ENCODE results near the gene L3MBTL1.
"Not testable (repeated sequence)": the region's sequence is repeated elsewhere in the genome, so short reads cannot be mapped to it uniquely, and the experiment has no call there.

L3MBTL1 gene

DNA sequence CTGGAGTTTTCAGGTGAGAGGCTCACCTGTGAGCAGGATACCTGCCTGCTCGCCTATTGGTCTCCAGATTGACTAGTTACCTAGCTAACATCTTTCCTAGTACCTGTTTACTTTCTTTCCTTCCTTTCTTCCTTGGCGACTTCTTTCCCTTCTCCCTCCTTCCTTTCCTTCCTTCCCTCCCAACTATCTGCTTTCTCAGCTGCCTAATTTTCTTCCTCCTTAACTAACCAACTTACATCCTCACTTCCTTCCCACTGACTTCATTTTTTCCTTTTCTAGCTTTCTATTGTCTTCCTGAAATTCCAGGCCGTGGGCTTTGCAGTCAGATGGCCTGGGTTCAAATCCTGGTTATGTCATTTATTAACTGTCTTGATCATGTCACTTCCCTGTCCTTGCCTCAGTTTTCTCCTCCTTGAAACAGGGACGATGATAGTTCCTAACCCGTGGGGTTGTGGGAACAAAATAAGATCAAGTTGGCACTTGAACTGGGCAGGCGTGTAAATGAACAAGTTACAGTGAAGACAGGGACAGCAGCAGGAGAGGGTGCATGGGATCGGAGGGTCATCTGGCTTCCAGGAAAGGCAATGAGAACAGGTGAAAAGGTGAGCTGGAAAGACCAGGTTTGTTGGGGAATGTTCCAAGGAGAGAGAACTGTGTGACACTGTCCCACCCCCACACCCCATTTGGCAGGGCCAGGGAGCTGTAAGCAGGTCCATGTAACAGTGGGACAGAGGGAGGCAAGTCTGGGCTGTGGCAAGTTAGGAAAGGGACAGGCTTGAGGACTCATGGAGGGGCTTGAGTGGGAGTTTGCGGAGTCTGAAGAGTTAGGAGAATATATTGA is 51.9 kb downstream of the L3MBTL1 start:
- no peak for DNase-seq (ENCODE audit: low spot score)

DNA sequence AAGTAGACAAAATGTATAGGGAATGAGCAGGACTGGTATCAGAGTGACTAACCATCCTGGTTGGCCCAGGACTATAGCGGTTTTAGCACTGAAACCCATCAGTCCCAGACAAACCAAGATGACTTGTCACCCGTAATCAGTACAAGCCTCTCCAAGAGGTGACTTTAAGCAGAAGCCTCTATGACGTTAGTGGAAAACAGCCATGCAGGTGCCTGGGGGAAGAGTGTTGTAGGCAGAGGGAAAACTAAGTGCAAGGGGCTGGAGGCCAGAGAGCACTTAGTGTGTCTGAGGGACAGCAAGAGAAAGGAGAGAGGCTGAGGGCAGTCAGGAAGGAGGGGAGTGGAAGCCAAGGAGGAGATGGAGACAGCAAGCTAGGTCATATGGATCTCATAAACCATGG is 53.5 kb downstream of the L3MBTL1 start:
- no peak for DNase-seq (ENCODE audit: low spot score)

DNA sequence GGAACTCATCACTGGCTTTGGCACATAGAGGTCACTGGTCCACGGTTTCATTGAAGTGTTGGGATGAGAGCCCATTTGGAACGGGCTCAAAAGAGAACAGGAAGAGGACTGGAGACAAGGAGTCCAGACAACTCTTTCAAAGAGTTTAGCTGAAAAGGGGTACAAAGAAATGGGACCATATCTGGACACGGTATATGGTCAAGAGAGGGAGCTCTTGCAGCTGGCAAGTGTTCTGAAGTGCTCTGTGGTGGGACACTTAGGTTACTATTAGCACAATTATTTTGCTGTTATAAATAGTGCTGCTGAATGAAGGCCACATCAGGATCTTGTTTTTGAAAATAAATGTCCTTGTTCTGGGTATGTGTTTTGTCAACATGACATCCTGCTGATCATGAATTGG is 55.9 kb downstream of the L3MBTL1 start:
- no peak for DNase-seq (ENCODE audit: low spot score)

DNA sequence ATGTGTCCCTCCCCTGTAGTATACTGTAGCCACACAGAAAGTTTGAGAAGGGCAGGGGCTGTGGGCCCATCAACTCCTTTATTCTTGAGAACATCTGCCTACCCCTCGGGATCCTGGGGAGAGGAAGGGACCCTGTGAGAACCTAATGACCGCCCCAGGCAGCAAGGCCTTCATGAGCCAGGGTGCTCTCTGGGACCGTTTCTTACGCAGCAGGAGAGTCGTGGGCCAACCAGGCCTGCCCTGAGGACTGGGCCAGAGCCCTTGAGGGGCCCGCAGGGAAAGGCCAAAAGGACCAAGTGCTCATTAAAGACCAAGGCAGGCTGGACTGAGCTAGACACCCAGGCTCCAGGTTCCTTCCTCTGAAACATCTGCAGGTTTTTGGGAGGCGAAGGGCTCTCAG is 56.5 kb downstream of the L3MBTL1 start:
- DNase-seq (ENCODE audit: low spot score), result no peak

DNA sequence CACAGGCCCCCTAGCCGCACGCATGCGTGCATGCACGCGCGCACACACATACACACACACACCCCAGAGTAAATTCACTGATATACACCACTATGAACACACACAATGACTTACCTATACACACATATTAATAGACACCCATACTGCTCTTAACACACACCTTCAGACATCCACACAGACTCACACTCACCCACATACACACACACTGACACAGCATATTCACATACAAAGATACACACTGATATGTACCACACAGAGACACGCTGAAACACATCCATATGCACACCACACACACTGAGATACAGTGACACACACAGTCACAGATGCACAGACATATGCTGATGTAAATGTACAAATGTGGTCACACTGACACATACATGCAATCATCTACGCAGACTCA is 57.0 kb downstream of the L3MBTL1 start:
- DNase-seq (ENCODE audit: low spot score), result no peak

DNA sequence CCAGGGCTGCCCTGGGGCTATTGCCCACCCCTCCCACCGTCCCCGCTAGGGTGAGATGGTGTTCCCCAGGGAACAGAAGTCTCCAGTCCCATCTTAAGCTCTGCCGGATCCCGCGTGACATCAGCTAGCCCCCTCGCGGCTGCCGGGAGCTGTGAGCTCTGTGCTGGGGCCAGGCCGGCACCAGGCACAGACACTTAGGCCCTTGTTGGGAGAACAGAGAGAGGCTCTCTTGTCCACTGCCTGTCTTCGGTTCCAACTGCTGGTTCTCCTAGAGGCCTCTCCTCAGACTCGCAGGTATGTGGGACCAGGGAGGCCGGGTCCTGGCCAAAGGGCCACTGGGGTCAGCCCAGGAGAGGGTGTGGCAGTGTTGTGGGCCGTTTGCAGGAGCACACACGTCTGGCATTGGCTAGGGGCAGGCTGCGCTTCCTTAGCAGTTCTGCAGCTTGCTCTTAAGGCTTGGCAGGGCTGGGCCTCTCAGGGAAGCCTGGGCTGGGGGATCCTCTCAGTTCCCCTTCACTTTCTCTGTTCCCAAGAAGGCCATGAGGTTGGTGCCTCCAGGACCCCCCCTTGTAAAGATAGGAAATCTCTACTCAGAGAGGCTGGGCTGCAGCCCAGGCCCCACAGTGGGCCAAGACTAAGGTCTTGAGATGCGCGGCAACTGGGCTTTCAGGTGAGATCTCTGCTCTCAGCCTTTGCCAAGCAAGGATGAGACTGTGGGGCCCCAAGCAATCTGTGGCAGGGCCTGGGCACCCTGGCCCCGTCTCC is 57.7 kb downstream of the L3MBTL1 start:
- DNase-seq (ENCODE audit: low spot score), result no peak

DNA sequence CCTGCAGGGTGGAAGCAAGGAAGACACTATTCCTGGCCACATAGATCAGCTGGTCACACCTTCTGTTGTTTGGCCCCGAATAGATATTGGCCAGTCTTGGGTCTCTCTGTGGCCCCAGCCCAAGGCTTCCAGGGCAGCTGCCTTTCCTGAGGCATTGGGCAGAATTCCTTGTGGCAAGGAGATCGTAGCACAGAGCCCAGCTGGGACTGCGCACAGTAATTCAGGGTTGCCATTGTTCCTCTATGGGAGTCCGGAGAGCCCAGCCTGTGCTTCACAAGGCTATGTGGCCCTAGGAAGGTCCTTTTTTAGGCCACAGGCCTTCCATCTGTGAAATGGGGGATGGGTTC is 58.2 kb downstream of the L3MBTL1 start:
- DNase-seq (ENCODE audit: low spot score), result no peak

DNA sequence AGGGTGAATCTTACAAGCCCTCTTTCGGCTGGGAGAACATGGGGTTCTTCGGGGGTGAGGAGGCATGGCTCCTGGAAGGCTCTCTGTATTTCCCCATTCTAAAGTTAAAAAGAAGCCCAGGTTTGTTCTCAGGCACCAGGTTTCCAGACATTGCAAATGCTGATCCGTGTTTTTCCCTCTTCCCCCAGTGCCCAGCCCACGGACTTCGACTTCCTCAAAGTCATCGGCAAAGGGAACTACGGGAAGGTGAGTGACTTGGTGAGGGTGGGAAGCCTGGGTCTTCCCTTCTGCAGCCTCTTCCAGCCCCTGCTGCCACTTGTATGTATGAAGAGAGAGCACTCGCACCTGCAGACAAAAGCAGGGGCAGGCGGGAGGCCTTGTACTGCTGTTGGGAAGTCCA is 60.0 kb downstream of the L3MBTL1 start:
- no peak for DNase-seq (ENCODE audit: low spot score)

DNA sequence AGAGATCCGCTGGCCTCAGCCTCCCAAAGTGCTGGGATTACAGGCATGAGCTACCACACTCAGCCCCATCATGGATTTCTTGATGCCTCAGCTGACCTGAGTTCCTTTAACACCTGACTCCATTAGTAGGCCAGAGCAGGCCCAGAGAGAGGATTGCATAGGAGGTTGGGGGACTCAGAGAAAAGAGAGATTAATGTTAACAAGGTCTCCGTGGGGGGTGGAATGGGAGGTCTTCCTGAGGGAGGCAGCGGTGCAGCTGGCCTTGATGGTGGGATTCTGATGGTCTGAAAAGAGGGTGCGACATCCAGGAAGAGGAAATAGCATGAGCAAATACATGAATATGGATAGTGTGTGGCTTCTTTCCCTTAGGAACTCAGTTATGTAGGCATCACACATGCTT is 61.2 kb downstream of the L3MBTL1 start:
- no peak for DNase-seq (ENCODE audit: low spot score)

DNA sequence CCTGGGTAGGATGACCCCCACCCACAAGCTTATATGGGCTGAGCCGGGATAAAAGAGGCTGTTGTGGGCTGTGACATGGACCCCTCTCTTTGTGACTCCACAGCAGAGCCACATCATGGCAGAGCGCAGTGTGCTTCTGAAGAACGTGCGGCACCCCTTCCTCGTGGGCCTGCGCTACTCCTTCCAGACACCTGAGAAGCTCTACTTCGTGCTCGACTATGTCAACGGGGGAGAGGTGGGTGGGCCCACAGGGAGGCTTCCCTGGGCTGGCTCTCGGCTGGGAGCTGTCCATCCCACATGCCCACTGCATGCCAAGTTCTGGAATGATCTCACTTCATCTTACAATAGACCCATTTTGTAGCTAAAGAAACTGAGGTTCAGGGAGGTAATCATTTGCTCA is 61.8 kb downstream of the L3MBTL1 start:
- no peak for DNase-seq (ENCODE audit: low spot score)

DNA sequence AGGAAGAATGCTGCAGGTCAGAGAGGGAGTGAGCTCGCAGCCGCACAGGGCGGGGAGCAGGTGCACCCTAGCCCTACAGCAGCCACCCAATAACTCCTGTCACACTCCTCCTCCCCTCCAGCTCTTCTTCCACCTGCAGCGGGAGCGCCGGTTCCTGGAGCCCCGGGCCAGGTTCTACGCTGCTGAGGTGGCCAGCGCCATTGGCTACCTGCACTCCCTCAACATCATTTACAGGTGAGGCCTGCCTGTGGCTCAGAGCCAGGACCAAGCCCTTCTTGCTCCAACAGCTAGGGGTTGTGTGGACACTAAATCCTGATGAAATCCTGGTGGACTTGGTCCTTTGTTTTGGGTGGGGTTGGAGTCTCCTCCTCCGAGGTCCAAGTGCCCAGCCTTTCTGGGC is 63.0 kb downstream of the L3MBTL1 start:
- DNase-seq (ENCODE audit: low spot score), result no peak

DNA sequence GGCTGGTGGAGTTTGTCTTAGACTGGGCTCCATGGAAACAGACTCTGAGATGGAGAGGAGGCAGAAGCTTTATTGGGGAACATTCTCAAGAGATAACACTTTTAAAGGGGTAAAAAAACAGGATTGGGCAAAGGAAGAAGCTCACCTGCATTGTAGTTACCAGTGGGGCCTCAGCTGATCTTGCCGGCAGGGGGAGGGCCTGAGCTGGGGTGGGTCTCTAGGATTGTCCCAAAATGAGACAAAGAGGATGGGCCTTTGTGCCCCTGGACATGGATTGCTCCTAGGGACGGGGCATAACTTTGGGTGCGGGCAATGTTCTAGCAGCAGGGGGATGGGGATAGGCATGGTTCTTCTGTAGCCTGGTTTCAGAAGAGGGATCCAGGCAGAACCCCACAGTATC is 63.8 kb downstream of the L3MBTL1 start:
- DNase-seq (ENCODE audit: low spot score), result no peak

DNA sequence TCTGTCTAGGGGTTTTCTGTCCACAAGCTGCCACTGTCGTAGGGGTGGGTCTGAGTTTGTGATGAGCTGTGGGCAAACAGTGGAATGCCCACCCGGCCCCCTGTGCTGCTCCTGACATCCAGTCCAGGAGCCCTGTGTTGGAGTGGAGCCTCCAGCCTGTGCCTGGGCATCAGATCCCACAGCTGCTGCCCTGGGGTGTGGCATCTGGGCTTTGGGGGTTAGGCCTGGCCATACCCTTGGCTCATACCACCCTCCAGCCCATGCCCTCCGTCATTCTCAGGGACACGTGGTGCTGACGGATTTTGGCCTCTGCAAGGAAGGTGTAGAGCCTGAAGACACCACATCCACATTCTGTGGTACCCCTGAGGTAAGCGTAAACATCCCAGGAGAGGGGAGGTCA is 64.3 kb downstream of the L3MBTL1 start:
- no peak for DNase-seq (ENCODE audit: low spot score)

DNA sequence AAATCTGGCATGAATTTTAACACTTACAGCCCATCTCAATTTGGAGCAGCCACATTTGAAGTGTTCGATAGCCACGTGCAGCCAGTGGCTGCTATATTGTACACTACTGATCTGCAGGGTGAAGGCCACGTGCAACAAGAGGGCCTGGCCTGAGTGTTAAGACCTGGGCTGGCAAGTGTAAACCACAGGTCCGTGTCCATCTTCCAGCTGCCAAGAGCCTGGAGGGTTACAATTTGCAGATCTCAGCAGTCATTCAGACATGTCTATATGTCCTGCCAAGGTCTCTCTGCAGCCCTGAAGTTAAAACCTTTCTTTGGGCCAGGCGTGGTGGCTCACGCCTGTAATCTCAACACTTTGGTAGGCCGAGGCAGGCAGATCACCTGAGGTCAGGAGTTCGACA is 65.4 kb downstream of the L3MBTL1 start:
- no peak for DNase-seq (ENCODE audit: low spot score)

DNA sequence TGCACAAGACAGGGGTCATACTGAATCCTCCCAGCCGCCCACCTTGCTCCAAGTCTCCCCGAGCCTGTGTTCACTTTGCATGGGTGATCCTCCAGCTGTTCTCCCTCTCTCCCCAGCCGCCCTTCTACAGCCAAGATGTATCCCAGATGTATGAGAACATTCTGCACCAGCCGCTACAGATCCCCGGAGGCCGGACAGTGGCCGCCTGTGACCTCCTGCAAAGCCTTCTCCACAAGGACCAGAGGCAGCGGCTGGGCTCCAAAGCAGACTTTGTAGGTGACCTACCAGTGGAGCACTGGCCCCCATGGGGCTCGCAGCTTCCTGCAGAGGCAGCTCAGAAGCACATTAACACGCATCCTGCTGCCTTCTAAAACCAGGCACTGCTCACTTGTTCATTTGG is 68.6 kb downstream of the L3MBTL1 start:
- DNase-seq (ENCODE audit: low spot score), result no peak

DNA sequence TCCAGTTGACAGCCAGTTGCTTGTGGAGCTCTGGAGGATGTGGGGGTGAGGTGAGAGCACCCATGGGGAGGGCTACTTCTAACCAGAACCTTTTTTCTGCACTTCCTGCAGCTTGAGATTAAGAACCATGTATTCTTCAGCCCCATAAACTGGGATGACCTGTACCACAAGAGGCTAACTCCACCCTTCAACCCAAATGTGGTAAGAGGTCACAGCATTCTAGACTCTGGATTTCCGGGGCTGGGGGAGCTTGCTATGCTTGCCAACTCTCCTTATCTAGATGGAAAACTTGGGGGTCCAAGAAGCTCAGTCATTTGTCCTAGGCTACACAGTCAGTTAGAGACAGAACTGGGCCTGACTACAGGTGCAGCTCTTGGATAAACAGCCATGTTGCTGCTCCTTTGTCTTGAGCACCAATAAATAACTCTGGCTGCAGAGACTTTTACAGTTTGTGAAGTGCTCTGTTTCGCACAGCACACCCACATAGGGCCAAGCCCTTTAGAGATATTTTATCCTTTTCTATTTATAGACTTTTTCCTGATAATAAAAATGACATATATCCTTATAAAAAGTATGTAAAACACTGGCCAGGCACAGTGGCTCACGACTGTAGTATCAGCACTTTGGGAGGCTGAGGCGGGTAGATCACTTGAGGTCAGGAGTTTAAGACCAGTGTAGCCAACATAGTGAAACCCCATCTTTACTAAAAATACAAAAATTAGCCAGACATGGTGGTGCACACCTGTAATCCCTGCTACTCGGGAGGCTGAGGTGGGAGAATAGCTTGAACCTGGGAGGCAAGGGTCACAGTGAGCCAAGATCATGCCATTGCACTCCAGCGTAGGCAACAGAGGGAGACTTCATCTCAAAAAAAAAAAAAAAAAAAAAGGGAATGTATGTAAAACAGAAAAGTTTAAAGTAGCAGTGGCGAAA is 72.6 kb downstream of the L3MBTL1 start:
- no peak for DNase-seq (ENCODE audit: low spot score)

DNA sequence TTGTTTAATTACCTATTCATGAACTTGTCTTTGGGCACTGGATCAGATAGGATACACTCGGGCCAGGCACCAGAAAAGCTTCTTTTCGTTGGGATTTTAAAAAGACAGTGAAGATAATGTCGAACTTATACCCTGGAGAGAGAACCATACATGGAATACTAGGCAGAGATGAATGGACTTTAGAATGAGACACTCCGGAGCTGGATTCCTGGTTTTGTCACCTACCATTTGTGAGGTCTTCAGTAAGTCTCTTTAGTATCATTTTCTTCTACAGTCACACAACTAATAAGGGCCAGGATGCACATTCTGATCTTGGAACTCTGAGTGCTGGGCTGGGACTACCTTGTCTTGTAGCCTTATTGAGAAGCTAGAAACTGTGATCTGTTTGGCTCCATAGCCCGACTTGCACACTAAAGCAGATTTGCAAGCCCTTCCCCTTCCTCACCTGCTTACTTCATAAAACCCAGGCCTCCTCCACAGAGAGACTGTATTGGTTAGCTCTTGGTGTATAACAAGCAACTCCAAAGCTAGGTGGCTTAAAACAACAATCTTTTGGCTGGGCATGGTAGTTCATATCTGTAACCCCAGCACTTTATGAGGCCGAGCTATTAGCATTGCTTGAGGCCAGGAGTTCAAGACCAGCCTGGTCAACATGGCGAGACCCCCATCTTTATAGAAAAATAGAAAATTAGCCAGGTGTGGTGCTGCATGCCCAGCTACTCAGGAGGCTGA is 75.8 kb downstream of the L3MBTL1 start:
- DNase-seq (ENCODE audit: low spot score), result no peak

DNA sequence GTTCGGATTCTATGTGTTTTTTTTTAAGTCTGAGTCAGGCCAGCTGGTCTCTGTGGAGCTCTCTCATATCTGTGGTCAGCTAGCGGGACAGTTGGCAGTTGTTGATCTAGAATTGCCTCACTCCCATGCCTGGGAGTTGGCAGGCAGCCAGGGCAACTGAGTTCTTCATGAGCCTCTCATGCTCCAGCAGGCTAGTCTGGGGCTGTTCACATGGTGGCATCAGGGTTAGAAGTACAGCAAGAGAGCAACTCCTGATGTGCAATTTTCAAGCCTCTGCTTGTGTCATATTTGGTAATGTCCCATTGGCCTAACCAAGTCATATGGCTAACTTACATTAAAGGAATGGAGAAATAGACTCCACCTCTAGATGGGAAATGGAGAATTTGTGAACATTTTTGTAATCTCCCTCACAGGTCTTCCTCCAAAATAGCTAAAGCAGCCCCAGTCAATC is 76.5 kb downstream of the L3MBTL1 start:
- peak; percentile 90 for DNase-seq (ENCODE audit: low spot score)

DNA sequence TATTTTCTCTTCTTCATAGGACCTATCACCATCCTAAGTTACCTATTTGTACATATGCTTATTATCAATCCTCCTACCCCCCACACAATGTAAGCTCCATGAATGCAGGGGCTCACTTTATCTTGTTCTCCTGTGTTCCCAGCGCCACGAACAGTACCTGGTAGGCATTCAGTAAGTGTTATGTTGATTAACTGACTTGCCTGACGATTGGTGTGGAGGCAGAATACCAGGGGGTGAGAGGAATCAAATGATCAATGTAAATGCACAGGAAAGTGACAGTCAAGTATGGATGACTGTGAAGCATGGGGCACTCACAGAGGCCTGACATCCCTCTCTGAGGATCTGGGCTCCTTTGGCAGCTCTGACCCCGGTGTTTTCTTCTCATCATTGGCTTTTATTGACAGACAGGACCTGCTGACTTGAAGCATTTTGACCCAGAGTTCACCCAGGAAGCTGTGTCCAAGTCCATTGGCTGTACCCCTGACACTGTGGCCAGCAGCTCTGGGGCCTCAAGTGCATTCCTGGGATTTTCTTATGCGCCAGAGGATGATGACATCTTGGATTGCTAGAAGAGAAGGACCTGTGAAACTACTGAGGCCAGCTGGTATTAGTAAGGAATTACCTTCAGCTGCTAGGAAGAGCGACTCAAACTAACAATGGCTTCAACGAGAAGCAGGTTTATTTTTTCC is 77.1 kb downstream of the L3MBTL1 start:
- peak; percentile 69 for DNase-seq (ENCODE audit: low spot score)

DNA sequence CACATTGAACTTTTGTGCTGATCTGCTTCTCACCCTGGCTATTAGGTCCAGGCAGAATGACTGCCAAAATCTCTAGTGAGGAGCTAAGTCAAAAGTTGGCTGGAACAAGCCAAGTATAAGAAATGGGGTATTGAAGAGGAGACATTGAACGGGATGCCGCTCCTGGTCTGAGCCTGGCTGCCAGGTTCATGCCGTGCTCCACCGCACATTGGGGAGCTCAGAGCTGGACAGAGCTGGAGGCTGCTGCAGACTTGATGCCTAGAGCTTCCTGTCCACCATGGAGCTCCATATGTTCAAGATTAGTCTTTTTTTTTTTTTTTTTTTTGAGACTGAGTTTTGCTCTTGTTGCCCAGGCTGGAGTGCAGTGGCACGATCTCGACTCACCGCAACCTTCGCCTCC is 79.1 kb downstream of the L3MBTL1 start:
- DNase-seq (ENCODE audit: low spot score), result no peak

DNA sequence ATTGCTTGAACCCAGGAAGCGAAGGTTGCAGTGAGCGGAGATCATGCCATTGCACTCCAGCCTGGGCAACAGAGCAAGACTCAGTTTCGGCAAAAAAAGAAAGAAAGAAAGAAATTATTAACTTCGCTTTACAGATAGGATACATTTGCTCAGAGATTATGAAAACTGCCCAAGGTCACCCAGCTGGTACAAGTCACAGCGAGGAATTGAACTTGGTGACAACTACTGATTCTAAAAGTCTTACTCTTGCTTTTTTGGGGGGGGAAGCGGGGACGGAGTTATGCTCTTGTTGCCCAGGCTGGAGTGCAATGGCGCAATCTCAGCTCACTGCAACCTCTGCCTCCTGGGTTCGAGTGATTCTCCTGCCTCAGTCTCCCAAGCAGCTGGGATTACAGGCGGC is 81.0 kb downstream of the L3MBTL1 start:
- DNase-seq (ENCODE audit: low spot score), result not testable (repeated sequence)
